Airway epithelial cell (primary cell): ENCODE measurements around the gene USP8. TPM values are rescaled to one million over a fixed set of nuclear protein-coding genes. Genes with fewer than 3 reads are reported as not detected.

Experiments
- total RNA-seq: library from RNA; depleted of rRNA; stranded (reverse); fragments of >200 nt; gene quantifications from 2 replicates; pipeline ENCODE4 v1.2.3, GENCODE V29; 2015

Gene USP8
- total RNA-seq = 29.0 and 30.8 TPM in 2 replicates

DNA sequence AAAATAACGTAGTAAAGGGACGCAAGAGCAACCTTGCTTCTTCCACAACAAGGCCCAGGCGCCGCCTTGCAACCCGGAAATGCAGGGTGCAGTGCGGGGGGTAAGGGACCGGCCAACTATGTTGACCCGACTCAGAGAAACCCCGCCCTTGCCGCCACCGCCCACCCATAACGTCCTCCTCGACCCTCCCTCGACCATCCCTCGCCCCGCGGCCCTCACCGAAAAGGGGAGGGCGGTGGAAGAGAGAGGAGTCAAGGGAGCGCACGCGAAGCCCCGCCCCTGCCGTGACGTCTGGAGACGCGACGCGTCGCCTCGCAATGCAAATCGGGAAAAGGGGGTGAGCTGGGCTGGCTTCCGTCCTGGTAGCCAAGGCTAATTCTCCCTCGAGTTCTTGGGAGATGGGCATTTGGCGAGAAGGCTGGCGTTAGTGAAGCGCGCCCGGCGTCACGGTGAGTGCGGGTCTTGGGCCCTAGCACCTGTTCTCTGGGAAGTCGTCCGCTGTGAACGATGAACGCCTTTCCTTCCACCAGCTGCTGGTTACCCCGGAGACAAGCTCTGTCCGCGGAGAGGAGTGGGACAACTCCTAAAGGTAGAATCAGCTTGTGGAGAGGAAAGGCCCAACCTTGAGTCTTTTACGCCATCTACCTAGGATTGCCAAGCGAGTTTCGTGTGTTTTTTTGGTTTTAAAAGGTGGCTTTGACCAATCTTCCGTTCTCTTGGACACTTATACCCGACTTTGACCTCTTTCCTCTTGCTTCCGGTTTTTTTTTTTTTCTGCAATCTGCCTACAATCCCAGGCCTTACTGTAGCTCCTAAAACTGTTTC lies at the start of gene USP8:
Gene USP8 (plus strand): TSS at position 340 of the 825 bp plus-strand sequence. CDS start 14,669 bp downstream, outside the sequence.

GRCh38 chr15:50546566-50546965 lies 122.4 kb downstream of the USP8 start, which contains the start of gene USP50:
Gene USP50, minus strand, starts transcription at chr15:50546666. Its CDS starts 141 bp downstream, at chr15:50546525.

Other genes with a start within 250 kb of the USP8 start
- 4.4 and 7.3 TPM in 2 replicates for gene SLC27A2, start 242.2 kb upstream of the USP8 start, total RNA-seq
- gene HDC, start 158.7 kb upstream of the USP8 start, total RNA-seq = not detected in 2 replicates
- gene GABPB1, start 69.2 kb upstream of the USP8 start, total RNA-seq = 18.2 and 25.7 TPM in 2 replicates
- not detected in 2 replicates for gene USP50, start 122.3 kb downstream of the USP8 start, total RNA-seq